ENCODE measurements around the gene PDE5A. TPM values are rescaled to one million over a fixed set of nuclear protein-coding genes. Genes with fewer than 3 reads are reported as not detected.
"Not testable (repeated sequence)": the region's sequence is repeated elsewhere in the genome, so short reads cannot be mapped to it uniquely, and the experiment has no call there.

PDE5A gene
- polyA plus RNA-seq, 4 donors = 44.5 to 79.8 (median 54.9) TPM

GRCh38 chr4:119478446-119479179 is 150.0 kb downstream of the PDE5A start:
- no peak for DNase-seq (ENCODE audit: low read depth in 4 of 4, low spot score in 3 of 4)

GRCh38 chr4:119477412-119478053 is 151.1 kb downstream of the PDE5A start:
- DNase-seq (ENCODE audit: low read depth in 4 of 4, low spot score in 3 of 4) = no peak

DNA sequence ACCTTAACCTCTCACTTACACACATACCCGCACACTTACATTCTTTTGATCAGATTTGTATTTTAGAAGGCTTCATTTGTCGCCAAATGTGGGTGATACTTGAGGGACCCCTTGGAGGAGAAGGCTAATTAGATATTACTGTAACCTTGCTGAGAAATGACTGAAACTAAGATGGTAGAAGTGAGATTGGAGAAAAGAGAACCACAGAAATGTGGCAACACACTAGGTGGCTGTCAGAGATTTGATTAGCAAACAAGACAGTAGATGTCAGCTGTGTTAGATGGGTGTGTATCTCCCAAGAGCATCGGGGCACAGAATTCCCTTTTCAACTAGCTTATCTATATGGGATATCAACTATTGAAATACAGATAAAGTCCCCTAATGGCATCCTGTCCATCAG is 157.3 kb downstream of the PDE5A start:
- no peak for DNase-seq (ENCODE audit: low read depth in 4 of 4, low spot score in 3 of 4)

- DNase-seq (ENCODE audit: low read depth in 4 of 4, low spot score in 3 of 4) = not testable (repeated sequence)
Observed at GRCh38 chr4:119470737-119471063, 157.9 kb downstream of the PDE5A start.

- not testable (repeated sequence) for DNase-seq (ENCODE audit: low read depth in 4 of 4, low spot score in 3 of 4)
Observed at GRCh38 chr4:119470021-119470736, 158.4 kb downstream of the PDE5A start.

DNA sequence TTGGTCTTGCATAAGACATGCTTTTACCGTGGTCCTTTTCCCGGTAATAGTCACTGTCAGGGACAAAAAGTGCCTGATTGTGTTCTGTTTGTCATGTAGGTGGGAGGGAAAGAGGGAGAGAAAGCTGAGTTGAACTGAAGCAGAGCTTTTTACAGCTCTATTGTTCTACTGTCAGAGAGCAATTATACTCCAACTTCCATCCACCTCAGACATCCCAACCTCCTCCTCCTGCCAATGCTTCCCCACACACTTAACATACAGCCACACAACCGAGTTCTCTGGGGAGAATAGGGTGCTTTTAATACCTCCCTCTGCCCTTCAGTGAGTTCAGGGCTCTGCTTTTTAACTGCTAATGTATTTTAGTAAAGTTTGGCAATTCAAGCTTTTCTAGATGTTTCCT is 159.6 kb downstream of the PDE5A start:
- not testable (repeated sequence) for DNase-seq (ENCODE audit: low read depth in 4 of 4, low spot score in 3 of 4)

GRCh38 chr4:119462733-119463132 is 165.9 kb downstream of the PDE5A start:
- DNase-seq (ENCODE audit: low read depth in 4 of 4, low spot score in 3 of 4) = not testable (repeated sequence)

GRCh38 chr4:119455734-119456133 is 172.9 kb downstream of the PDE5A start:
- DNase-seq (ENCODE audit: low read depth in 4 of 4, low spot score in 3 of 4) = not testable (repeated sequence)

DNA sequence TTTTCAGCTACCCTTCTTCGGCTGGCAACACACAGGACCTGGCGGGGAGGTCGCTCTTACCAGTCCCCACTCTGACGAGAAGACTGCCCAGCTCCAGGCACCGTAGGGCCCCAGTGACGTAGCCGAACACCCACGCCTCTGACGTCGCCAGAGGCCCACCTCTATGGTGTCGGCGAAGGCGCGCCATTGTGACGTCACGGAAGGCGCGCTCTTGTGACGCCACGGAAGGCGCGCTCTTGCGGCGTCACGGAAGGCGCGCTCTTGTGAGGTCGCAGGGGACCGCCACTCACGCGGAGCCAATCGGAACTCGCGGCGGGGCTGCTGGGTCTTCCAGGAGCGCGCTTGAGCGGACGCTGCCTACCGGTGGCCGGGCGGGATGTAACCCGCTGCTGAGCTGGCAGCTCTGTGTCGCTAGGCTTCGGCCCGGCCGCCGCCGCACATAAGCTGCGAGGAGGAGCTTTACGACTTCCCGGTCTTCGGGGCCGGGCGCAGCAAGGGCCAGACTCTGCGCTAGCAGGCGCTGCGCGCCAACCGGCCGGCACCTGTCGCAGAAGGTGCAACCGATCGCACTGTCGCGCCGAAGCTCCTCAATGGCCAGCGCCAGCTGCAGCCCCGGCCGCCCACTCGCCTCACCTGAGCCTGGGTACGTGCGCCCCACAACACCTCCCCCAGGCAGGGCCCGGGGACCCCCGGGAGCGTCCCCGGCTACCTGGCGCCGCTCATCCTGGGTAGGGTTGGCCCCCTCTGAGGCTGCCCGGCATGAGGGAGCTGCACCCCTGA is 173.9 kb downstream of the PDE5A start:
- peak; percentile 88 to 92 (median 90) for DNase-seq (ENCODE audit: low read depth in 4 of 4, low spot score in 3 of 4)

- not testable (repeated sequence) for DNase-seq (ENCODE audit: low read depth in 4 of 4, low spot score in 3 of 4)
Observed at GRCh38 chr4:119454151-119454490, 174.5 kb downstream of the PDE5A start.

GRCh38 chr4:119453286-119453685 is 175.3 kb downstream of the PDE5A start:
- DNase-seq (ENCODE audit: low read depth in 4 of 4, low spot score in 3 of 4) = not testable (repeated sequence)

DNA sequence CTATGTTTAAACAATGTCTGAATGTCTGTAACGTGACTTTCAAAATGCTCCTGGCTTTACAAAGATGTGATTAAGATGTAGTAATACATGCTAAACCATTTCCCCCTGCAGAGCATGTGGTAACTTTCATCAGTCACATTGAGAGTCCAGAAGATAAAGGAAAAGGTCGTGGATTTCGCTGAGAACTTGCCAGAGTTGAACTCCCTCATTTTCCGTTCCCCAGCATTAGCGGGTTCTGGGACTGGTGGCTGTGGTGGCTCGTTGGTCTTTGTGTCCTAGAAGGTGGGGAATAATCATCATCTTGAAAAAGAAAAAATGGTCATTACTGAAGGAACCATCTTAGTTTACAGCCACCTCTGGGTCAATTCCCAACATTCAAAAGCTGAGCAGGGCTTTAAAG is 178.8 kb downstream of the PDE5A start:
- not testable (repeated sequence) for DNase-seq (ENCODE audit: low read depth in 4 of 4, low spot score in 3 of 4)

All from left renal pelvis (tissue), 4 donors.